GM18868 (cell line): Measurements from ENCODE around the gene CAVIN3.
"Not testable (repeated sequence)": the region's sequence is repeated elsewhere in the genome, so short reads cannot be mapped to it uniquely, and the experiment has no call there.

Experiments used
- ATAC-seq: cut with Tn5 transposase; IDR thresholded peaks from one replicate; pipeline ENCODE4 v1.9.1; 2021; ENCODE audit warnings: mild to moderate bottlenecking, moderate library complexity; ENCODE audit not compliant: unreplicated experiment

CAVIN3 gene

DNA sequence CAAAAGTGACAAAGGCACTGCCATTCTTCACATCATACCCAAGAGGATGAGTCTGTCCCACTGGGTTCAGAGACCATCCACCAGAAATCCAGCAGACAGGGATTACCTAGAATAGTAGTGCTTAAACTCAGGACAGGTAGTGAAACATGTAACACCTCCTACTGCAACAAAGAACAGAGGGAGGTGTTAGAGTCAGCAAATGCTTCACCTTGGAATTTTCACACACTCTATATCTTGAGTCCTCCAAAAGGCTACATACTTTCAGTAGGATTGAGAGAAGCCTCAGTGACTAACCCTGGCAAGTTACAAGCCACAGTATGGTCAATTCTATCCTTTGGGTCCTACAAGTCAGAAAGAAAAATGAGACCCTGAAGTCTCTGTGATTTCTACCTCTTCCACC, 6.0 kb upstream of the CAVIN3 start:
- no peak for ATAC-seq

DNA sequence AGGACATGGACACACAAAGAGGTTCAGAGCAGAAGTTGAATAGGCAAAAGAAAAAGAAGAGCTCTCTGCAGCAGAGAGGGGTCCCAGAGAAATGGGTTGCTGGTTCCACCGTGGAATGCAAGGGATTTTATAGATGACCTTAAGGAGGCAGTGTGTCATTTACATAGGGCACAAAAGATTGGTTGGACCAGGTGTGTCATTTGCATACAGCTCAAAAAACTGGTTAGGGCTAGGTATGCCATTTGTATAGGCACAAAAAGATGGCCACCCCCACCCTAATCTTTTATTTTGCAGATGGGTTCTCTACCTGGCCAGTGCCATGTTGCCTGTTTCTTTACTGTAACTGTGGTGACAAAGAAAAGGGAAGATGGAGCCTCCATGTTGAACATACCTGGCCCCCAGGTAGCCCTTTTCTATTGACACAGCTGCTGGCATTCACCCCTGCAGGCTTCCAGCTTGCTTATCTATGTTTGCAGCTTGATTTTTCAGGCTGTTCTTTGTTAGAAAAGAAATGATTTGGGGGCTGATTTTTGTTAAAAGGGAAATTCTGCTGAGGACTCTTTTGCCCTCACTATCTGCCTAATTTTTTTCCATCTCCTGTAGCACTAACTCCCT, 3.1 kb upstream of the CAVIN3 start:
- ATAC-seq: no peak

DNA sequence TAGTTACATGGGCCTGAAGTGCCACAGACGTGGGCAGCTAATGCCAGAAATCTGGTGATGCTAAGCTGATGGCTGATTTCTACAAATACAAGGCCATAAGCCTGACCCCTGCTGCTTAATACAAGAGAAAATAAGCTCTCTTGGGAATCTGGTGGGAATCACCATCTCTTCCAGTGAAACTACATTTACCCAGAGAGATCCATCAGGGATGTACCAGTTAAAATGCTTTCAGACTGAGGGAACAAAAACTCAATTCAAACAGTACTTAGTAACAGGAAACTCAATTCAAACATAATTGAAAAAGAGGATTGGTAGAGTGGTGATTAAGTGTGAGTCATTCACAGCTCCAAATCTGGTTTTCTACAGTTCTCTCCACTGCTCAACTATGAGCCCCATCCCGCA, 1.7 kb upstream of the CAVIN3 start:
- ATAC-seq: no peak

DNA sequence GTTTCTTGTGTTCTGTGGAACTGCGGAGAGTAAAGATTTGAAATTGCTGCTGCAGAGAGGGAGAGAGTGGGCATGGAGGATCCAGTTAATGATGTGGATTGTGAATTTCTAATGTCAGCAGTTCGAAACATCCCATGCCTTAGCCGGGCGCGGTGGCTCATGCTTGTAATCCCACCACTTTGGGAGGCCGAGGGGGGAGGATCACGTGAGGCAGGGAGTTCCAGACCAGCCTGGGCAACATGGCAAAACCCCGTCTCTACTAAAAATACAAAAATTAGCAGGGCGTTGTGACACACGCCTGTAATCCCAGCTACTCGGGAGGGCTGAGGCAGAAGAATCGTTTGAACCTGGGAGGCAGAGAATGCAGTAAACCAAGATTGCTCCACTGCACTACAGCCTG, 1.1 kb upstream of the CAVIN3 start:
- ATAC-seq: no peak

DNA sequence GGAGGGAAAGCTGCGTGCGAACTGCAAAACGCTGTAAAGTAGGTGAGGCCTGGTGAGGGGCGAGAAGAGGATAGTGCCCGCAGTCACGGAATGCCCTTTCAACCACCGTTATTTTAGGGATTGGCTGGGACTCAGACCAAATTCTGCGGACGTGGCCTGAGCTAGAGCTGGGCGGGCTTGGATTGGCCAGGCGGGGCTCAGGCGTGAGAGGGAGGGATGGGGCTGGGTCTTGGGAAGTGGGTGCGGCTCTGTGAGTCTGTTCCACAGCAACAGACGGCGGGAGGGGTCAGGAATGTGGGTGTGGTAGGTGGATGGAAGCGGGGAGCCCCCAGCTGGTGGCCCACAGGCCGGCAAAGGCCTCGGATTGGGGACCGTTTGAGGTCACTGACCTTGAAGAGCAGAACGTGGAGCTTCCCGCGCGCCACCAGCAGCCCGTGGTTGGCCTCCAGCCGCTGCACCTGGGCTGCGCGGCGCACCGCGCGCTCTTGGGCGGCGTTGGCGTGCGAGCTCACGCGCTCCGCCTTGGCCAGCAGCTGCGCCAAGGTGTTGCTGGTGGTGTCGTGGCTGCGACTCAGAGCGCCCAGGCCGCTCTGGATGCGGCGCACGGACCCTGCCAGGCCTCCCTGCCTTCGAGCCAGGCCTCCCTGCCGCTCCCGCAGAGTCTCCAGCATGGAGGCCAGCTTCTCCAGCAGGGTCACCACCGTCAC, 444 bp downstream of the CAVIN3 start:
- ATAC-seq: no peak

DNA sequence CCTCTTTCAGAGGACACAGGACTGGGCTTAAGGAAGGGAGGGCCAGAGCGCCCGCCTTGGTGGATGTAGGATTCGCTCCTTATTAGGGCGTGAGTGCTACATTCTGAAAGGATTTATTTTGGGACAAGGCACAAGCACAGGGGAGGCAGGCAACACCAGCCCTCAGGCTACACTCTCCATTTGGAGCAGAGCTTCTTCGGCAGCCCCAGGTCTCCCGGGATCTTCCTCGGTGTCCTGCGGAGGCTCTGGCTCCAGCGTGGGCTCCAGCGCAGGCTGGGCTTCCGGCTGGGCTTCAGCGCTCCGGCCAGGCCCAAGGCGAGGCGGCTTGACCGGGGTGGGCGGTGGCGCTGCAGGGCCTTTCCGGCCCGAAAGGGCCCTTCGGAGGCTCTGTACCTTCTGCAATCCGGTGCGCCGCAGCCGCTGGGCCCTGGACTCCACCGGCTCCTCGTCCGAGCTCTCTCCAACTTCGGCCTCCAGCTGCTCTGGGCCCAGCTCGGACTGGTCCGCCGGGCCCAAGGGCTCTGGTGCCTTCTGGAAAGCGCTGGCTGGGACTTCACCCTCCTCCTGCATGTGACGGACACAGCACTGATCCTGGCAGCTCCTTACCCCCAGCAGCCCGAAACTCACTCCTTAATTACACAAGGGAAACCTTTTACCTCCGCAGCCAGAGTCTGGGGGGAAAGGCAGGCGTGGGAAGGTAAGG, 1.1 kb downstream of the CAVIN3 start:
- ATAC-seq: no peak

DNA sequence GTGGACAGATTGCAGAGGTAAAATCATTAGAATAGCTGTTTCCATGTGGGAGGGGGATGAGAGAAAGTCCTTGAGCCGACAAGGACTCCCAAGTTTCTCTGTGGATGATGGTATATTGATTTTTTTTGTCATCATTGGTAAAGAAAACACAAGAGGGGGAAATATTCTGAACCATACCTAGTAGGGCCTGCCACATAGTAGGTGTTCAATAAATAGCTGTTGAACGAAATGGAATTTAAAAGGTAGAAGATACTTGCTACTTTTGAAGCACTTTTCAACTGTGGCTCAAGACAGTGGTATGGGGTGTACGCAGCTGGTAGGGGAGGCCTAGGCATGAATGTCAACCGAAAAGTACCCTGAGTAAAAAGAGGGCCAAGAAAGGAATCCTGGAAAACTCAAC, 2.1 kb downstream of the CAVIN3 start:
- ATAC-seq: no peak

DNA sequence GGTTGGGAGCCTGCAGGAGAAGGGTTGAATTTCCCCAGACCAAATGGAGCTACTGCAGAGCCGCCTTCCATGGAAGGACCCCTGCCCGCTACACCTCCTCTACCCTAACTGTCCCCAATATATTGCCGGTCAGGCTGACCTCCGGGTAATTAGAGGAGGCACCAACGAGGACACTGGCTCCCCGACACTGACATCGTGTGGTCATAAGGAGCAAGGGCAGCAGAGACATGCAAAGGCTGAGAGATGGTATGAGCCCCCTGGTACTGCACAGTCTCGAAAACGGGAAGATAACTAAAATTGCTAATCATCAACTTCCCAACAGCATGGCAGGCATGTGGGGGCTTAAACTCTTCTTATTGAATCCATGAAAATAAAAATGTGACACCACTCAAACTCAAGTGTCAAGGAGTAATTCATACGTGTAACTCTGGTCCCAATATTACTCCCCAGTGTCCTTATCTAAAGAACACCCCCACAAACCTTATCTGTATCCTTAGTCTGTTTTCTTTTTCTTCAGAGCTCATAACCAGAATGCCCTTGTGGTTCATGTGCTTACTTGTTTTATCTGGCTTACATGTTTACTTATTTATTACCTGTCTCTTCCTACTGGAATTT, 4.4 kb downstream of the CAVIN3 start:
- ATAC-seq: peak; percentile 93

DNA sequence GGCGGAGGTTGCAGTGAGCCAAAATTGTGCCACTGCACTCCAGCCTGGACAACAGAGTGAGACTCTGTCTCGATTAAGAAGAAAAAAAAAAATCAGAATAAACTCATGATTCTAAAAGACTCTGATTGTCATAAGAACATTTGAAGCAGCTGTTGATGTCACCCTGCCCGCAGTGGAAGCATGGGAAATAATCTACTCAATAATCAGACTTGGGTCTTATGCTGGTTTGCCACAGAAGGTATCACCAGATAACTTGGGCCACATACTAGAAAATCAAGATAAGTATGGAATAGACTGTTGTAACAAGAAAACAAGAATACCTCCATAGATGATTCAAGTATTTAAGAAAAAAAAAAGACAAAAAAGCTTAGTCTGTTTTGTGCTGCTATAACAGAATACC, 8.2 kb downstream of the CAVIN3 start:
- ATAC-seq: no peak

DNA sequence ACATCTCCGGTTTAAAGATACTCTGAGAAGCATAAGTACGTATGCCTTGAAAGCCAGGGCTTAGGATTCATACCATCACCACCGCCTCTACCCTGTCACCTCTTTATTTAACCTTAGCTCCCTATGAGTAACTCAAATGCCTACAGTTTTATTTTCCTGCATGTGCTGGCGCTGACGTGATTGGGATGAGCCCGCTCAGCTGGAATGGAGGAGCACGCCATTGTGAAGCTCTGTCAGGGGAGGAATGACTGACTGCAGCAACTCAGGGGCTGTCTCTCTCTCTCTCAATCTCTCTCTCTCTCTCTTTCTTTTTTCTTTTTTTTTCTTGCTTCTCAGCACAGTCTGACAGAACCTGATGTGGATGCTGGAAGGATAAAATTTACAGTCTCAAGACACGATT, 12.4 kb downstream of the CAVIN3 start:
- no peak for ATAC-seq

DNA sequence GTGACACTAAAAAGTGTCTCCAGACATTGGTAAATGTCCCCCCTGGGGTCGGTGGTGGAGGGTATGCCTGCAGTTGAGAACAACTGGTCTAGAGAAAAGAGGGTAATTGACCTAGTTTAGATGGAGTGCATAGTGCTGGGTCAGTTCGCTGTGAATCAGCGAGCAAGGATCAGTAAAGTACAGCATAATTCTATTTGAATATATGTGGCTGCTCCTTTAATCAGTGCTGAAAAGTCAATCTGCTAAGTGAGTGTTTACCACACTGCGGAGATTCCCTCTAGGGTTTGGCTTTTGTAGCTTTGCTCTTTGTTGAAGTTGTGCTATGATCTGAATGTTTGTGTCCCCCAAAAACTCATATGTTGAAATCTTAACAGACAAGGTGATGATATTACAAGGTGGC, 15.0 kb downstream of the CAVIN3 start:
- ATAC-seq: no peak

DNA sequence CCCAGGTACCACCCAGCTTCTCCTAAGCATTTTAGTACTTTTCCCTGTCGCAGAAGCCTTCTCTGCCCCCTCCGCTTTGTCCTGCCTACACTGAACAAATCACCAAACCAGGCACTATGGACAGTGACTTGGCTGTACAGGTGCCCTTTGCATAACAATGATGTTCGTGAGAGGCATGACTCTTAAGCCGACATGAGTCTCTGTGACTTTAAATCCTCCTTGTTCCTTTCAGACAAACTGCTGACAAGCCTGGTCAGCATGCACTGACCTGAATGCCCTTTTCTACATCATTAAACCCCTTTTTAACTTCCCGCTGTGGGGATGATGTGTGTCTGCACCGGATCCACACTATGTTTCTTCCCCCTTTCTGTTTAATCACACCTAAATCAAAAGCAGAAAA, 16.6 kb downstream of the CAVIN3 start:
- ATAC-seq: no peak

DNA sequence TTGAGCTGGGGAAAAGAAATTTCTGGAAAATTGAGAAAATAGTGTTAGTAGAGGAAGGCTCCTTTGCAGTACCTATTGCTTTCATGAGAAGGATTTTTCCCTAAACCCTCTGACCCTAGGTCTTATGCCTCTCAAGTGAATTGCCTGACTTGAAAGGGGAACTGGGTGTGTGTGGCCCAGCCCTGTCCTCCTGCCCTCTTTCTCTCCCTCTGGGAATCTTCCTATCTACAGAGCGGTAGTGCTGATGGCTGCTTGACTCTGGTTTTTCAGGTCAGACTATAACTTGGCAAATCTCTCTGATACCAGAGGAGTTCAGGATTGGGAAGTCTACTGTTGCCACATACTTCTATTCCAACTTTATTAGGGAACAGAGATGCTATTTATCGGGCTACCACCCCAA, 19.2 kb downstream of the CAVIN3 start:
- ATAC-seq: no peak

DNA sequence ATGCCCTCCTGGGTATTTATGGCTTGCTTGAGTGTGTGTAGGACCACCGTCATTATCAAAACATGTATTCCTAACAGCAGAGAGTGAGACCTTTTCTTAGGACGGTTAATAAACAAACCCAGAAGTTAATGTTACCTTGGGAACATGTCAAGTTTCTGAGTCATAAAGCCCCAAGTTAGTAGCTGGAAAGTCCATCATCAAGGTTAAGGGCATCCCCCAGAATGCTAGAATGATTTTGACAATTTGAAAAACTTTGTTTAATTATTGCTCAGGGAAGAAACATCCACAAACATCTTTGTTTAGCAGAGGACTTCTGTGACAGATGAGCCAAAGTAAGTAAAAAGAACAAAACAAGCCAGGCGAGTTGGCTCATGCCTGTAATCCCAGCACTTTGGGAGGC, 20.0 kb downstream of the CAVIN3 start:
- no peak for ATAC-seq

DNA sequence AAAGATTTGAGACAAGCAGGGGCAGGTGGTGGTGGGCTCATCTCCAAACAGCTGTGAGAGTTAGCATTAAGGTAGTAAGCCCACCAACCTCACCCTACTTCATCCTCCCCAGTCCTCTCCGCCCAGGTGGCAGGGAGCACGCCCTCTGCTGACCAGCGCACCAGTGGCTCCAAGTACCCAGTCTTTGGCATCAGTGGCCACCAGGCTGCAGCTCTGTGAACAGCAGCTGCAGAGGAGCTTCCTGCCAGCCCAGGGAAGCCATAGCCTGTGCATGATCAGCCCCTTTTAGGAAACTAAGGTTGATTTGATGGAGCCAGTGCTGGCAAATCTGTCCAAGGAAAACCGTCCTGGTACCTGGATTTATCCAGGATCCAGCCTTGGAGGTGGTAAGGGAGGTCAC, 21.7 kb downstream of the CAVIN3 start:
- peak; percentile 68 for ATAC-seq

DNA sequence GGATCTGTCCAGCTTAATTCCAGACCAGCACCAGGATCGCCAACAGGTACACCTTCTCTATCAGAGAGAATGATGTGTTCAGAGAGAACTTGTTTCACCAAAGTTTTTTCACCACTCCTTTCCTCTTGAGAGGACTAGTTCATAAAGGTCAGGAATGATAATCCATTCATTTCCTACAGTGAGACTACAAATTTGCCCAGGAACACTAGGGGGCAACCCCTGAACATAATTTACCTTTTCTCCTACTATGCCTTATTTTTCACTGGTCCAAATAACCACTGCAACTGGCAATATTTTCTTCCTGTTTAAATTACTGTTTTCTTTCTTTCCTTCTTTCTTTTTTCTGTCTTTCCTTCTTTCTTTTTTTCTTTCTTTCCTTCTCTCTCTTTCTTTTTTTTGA, 22.5 kb downstream of the CAVIN3 start:
- no peak for ATAC-seq

DNA sequence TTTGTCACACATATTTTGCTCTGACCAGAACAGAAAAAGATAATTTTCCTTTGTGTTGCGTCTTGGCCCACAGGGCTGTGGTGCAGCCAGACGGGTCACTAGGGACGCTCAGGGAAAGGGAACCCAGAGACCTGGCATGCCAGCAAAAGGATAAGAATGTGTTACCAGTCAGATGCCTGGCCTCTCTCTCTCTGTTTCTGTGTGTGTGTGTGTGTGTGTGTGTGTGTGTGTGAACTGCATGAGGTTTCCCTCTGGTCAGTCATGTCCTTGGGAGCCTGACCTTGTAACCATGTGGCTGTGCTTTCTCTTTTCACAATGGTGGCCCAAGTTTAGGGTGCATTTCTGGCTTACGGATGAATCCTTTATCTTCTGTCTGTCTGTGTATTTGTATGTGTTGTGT, 35.3 kb downstream of the CAVIN3 start:
- ATAC-seq: no peak

DNA sequence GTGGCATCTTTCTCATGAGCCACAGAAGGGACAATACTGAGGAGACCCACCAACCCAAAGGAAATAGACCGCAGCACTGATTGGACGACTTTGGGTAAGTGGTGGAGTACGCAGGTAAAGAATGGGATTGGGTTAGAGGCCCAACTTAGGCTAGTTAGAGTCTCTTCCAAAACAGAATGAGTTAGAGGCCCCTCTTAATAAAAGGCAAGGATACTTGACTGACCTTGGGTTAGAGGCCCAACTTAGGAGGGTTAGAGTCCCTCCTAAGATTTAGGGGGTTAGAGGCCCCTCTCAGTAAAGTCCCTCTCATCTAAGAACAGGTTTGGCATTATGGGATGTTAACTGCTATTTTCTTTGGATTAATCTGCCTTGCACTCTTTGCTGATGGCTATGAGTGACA, 36.1 kb downstream of the CAVIN3 start:
- ATAC-seq: no peak

DNA sequence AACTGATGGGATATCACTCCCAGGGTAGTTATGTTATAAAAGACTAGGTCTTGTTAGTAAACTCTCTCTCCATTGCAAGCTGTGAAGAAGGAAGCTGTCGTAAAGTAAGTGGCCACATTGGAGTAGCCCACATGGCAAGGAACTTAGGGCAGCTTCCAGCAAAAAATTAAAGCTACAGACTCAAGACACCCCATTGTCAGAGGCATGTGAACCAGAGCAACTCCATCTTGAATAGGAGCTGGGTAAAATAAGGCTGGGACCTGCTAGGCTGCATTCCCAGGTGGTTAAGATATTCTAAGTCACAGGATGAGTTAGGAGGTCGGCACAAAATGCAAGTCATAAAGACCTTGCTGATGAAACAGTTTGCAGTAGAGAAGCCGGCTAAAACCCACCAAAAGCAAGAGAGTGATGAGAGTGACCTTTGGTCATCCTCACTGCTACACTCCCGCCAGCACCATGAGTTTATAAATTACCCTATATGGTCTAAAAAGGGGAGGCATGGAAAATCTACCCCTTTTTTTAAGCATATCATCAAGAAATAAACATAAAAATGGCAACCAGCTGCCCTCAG, 36.8 kb downstream of the CAVIN3 start:
- ATAC-seq: no peak

DNA sequence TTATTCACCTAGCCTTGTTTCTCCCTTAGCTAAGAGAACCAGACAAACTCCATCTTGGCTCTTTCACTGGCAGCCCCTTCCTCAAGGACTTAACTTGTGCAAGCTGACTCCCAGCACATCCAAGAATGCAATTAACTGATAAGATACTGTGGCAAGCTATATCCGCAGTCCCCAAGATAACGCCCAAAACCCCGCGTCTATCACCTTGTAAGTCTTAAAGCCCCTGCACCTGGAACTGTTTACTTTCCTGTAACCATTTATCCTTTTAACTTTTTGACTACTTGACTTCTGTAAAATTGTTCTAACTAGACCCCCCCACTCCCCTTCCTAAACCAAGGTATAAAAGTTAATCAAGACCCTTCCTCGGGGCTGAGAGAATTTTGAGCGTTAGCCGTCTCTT, 39.5 kb downstream of the CAVIN3 start:
- not testable (repeated sequence) for ATAC-seq

DNA sequence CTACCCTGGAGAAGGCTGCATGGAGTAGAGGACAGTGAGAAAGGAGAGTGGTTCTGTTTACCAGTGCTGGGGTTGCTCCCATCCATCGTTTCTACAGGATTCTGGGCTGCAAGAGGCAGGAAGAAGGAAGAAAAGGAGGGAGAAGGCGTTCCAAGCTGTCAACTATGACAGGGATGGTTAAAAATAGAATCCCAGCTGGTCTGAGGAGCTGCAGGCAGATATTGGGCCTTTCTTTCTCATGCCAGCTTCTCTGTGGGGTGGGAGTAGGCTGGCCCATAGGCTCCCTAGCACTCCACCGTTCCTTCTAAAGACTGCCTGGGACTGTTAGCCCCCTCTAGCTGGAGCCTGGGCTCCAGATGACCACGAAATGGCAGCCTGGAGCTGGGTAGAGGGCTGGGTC, 47.1 kb downstream of the CAVIN3 start:
- ATAC-seq: no peak

DNA sequence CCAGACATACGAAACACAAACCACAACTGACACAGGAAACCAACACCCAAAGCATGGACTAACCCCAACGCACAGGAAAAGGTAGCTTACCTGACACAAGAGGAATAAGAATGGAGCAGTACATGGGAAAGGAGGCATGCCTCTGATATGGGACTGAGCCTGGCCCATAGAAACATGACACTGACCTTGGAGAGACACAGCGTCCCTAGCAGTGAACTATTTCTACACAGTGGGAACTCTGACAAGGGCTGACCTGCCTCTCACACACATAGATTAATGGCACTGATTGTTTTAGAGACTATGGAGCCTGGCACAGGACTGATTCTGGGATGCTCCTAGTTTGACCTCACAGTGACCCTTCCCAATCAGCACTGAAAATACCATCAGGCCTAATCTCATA, 48.7 kb downstream of the CAVIN3 start:
- no peak for ATAC-seq
